WI38 (cell line): ENCODE measurements around the gene ABCA12.
"Not testable (repeated sequence)": the region's sequence is repeated elsewhere in the genome, so short reads cannot be mapped to it uniquely, and the experiment has no call there.

Source experiments
- H3K4me3 ChIP-seq: 2 replicates; pipeline ENCODE4 v1.5.1; 2011; ENCODE audit warnings: low read depth, mild to moderate bottlenecking, control low read depth, low read length
- CTCF ChIP-seq: IDR thresholded peaks from 2 replicates; pipeline ENCODE4 v1.5.1; 2012; ENCODE audit warnings: low read depth, mild to moderate bottlenecking, control low read depth, low read length

ABCA12 gene

GRCh38 chr2:215138479-215138878, at the start of gene ABCA12:
Gene ABCA12, minus strand, starts transcription at chr2:215138626. Its CDS starts 418 bp downstream, at chr2:215138208.
- no peak for TF ChIP-seq CTCF
- H3K4me3 ChIP-seq, result no peak within 1 kb of the TSS

- TF ChIP-seq CTCF, result no peak
- no peak overlapping the region for H3K4me3 ChIP-seq
These were observed 49.7 kb upstream of the ABCA12 start for GRCh38 chr2:215188078-215188477.

- no peak overlapping the region for H3K4me3 ChIP-seq
- no peak for TF ChIP-seq CTCF
These were observed 47.6 kb upstream of the ABCA12 start for GRCh38 chr2:215186021-215186420.

- no peak for TF ChIP-seq CTCF
- H3K4me3 ChIP-seq, result no peak overlapping the region
These were observed 39.7 kb upstream of the ABCA12 start for GRCh38 chr2:215178121-215178520.

GRCh38 chr2:215171796-215172195, 33.4 kb upstream of the ABCA12 start:
- no peak overlapping the region for H3K4me3 ChIP-seq
- no peak for TF ChIP-seq CTCF

GRCh38 chr2:215171151-215171550, 32.7 kb upstream of the ABCA12 start:
- H3K4me3 ChIP-seq, result peak overlapping the region; percentile 17
- no peak for TF ChIP-seq CTCF

- H3K4me3 ChIP-seq, result not testable (repeated sequence)
These were observed 28.1 kb upstream of the ABCA12 start for GRCh38 chr2:215166505-215166904.

GRCh38 chr2:215163319-215163718, 24.9 kb upstream of the ABCA12 start:
- H3K4me3 ChIP-seq, result not testable (repeated sequence)
